Testis (tissue), 2 donors: ENCODE results near the gene EDC4.
"Not testable (repeated sequence)": the region's sequence is repeated elsewhere in the genome, so short reads cannot be mapped to it uniquely, and the experiment has no call there.

Experiments used
- CTCF ChIP-seq, 3 experiments: fragments of 450-650 bp in 2 of 3; fragments of 200-600 bp in 1 of 3; sonication (generic) in 1 of 3; IDR thresholded peaks; one replicate each; pipeline ENCODE4 v1.5.1; 2016 to 2019; ENCODE audit warnings: antibody characterized with exemption in 3 of 3, mild to moderate bottlenecking in 2 of 3, moderate library complexity in 1 of 3
- POLR2A ChIP-seq: fragments of 450-650 bp; IDR thresholded peaks from one replicate; pipeline ENCODE4 v1.6.1; 2017; ENCODE audit warnings: antibody characterized with exemption, mild to moderate bottlenecking, moderate library complexity

GRCh38 chr16:67864044-67864443, 8.8 kb upstream of the EDC4 start:
- not testable (repeated sequence) for TF ChIP-seq CTCF (IDR thresholded peaks at IDR 0.05); POLR2A
